Effector CD8-positive, alpha-beta T cell (primary cell): ENCODE measurements around the gene TMEM179.

ENCODE experiments used
- DNase-seq: peaks from one replicate; lab custom pipeline; 2025; lab: John Stamatoyannopoulos, UW

TMEM179 gene

GRCh38 chr14:104569435-104569834, 35.1 kb downstream of the TMEM179 start:
- no peak for DNase-seq

DNA sequence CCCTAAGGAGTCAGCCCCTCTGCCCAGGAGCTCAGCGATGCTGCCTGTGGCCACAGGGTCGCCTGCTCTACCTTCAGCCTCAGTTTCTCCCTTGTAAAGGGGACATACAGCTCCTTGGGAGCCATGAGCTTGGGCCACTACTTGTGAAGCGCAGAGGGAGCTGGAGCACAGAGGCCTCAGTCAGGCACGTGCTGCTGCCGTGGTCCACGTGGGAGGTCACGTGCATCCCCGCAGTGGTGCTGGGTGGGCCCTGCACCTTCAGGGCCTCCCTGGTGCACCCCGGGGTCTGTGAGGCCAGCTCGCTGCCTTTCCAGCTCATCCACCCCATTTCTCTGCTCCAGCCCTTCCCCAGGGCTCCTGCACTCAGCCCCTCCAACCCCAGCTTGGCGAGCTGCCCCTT, 36.0 kb downstream of the TMEM179 start:
- no peak for DNase-seq

GRCh38 chr14:104567957-104568225, 36.7 kb downstream of the TMEM179 start:
- DNase-seq = no peak

DNA sequence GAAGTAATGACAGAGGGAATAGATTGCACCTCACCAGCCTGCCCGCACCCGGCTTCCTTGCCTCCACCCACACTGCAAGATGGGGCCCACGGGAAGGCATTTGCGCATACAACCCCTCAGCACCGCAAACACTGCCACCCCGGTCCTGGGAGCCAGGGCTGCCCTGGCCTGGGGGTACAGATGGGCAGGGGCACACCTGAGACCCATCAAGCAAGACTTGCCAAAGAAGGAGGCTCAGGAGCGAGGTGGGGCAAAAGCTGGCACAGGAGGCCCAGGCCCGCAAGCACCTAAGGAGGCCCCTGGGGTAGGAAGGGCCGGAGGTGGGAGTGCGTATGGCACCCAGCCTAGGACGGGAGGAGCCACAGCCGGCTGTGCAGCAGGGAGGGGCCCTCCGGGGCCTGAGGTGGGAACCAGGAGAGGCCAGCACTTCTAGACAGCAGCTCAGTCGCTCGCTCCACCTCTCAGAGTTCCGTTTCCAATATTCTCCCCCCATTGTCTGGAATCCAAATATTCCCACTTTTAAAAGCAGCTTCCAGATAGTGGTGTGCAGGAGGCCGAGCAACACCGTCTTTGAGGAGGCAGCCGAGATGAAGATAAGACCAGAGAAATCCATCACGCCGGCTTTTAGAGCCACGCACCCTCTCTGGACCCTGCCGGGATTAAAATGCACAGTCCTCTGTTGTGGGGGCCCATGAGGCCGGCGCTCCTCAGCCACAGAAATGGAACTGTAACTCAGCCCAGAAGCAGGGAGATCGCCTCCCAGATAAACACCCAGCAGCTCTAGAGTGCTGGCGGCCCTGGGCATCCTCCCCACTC, 37.2 kb downstream of the TMEM179 start:
- no peak for DNase-seq

DNA sequence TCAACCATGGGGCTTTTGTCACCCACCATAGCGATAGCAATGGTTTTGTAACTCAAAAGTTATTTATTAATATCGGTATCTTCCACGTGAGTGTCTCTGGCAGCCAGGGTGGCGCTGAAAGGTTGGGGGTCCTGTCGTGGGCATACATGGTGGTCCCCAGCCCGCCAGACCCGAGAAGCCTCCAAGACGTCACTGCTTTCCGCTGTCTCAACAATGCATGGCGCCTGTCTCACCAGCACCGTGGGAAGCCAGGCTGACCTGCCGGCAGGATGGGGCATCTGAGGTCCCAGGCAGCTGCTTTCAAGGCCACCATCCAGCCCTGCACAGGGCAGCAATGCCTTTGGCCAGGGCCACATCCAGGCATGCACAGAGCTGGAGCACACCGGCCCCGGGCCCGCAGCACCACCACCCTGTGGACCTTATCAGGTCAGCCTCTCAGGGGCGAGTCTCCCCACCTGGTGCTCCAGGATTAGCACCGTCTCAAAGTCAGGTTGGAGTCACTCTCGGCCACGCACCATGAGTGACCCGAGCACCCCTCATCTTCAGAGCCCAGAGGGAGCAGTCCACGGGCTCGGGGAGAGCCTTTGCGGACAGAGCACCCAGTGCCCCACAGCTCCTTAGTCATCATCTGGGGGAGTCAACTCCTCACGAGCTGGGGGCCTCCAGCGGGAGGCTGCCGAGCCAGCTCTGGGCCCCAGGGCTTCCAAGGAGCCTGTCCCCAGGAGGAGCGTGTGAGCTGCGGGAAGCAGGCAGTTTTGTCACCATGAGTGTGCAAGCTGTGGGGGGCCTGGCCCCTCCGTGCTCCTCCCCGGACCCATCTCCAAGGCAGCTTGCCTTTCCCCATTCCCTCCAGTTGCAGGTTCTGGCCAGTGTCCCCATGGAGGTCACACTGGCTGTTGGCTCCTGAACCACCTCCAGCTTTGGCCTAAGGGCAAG, 39.6 kb downstream of the TMEM179 start:
- no peak for DNase-seq

GRCh38 chr14:104563742-104564615, 40.6 kb downstream of the TMEM179 start:
- DNase-seq = peak; percentile 60

GRCh38 chr14:104563191-104563741, 41.3 kb downstream of the TMEM179 start:
- DNase-seq = no peak

GRCh38 chr14:104562606-104563005, 42.0 kb downstream of the TMEM179 start:
- DNase-seq = no peak

- DNase-seq = no peak
These were observed 42.7 kb downstream of the TMEM179 start for GRCh38 chr14:104561632-104562495.

- DNase-seq = no peak
These were observed 43.4 kb downstream of the TMEM179 start for GRCh38 chr14:104561124-104561557.

GRCh38 chr14:104560586-104560945, 44.0 kb downstream of the TMEM179 start:
- no peak for DNase-seq

DNA sequence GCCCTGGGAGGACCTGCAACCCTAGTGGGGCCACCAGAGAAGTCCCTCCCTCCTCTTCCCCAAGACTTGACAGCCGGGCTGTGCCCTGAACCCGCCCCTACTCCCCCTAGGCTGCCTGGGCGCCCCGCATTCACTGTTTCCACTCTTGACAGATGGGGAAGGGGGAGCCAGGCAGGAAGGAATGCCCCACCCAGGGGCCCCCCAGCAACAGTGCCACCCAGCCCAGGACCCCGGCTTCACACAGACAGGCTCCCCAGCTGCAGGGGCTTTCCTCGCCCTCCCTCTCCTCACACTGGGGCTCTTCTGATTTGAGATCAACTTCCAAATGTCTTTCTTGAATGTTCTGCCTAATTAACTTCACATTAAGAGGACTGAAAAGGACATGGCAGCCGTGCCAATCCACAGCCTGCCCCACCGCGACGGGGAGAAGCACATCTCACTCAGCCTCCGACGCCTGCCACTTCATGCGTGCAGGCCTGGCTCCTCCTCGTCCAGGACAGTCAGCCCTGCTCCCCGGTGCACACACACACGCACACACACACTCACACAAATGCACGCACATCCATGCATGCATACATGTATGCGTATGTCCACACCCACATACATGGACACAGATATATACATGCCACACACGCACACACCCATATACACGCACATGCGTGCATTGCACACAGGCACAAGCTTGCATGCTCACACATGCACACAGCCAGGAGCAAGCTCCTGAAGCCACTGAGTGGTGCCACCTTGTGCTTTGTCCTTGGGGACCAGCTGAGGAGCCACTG, 44.6 kb downstream of the TMEM179 start:
- DNase-seq = no peak

DNA sequence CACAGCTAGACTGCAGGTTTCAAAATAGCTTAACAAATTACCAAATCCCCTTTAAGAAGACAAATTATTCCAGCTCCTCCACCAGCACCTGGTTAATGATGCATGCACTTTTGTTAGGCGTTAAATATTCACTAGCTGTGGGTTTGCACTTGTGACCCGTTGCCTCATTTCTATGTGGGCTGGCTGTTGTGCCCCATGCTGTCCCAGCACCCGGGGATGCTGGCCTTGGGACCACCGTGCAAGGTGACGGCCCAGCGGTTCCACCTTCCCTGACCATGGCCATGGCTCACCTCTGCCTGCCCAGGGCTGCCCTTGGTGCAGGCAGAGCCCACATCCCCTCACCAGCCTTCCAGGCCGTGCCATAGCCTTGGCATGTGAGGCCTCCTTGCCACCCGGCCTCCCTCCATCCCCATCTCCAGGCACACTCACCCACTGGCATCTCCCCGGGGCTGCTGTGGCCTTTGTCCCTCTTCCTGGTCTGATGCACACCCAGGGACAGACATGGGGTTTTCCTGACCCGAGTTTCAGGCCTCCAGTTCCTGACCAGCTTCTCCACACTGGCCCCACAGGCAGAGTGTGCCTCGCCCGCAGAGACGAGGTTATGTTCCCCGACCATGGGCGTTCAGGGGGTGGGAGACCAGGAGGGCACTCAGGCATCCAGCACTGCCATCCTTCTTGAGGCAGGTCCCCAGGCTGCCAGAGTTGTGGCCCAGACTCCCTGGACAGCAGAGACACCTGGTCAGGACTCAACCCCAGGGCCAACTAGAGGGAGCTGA, 45.4 kb downstream of the TMEM179 start:
- no peak for DNase-seq

DNA sequence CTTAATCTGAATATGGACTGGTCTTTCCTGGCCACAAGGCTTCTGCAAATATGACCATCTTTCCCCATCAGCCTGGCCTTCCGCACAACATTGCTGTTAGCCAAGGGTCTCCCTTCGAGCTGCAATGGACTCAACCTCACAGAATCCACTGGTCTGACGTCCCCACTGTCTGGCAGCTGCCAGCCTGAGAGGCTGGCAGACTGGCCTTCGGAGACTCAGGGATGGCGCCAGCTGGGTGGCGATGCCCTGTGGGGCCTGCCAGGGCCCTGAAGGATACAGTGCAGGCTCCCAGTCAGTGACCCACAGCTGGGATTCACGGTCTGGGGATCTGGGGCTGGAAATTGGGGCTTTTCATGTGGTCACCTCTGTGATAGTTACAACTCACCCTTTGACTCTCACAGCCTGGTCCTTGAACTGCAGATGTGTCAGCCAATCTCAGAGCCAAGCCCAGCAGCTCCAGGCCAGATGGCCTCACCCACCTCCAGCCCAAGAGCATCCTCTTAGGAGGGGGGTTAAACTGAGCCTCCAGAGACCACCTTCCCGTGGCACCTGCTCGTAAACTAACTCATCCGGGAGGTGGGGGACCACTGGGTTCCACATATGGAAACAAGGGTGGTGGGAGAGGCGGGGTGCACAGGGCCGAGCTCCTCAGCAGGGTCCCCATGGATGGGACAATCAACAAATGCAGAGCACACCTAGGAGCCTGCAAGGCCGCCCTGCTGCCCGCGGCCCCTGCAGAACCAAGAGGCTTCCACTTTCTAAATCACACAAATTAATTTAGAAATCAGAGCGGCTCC, 46.1 kb downstream of the TMEM179 start:
- DNase-seq = no peak

DNA sequence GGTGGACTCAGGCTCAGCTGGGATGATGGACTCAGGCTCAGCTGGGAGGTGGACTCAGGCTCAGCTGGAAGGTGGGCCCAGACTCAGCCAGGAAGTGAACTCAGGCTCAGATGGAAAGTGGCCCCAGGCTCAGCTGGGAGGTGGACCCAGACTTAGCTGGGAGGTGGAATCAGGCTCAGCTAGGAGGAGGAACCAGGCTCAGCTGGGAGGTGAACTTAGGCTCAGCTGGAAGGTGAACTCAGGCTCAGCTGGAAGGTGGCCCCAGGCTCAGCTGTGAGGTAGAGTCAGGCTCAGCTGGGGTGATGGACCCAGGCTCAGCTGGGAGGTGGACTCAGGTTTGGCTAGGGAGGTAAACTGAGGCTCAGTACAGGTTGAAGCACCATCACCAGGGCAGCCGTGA, 46.8 kb downstream of the TMEM179 start:
- DNase-seq = no peak

GRCh38 chr14:104557086-104557485, 47.5 kb downstream of the TMEM179 start:
- DNase-seq = no peak

DNA sequence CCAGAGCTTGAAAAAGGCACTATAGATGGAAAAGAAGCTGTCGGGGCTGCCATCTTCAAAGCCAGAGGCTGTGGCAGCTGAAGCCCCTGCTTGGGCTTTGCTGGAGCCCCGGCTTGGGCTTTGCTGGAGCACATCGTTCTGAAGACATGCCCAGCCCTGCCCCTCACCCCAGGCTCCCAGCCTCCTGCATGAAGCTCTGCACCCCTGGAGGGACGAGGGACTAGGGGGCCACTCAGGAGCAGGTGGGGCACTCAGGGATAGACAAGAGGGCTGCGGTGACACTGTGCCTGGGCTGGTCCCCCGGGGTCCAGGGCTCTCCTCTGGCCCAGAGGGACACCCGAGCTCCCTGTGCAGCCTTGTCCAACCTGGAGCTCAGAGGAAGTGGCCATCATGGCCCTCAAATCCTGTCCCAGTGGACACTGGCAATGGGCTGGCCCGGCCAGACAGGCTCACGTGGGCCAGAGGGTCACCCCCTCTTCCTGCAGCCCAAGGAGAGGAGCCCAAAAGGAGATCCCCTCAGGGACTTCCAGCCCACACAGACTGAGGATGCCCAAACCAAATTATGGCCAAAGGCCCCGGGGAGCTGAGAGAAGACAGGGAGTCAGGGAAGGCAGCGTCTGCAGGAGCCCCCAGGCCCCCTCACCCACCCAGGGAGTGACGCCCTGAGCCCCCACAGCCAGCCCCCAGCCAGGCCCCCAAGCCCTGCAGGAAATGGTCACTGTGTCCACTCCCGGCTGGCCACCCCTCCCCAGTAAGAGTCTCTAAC, 48.1 kb downstream of the TMEM179 start:
- no peak for DNase-seq
